Activated T-cell treated with anti-CD3 and anti-CD28 coated beads for 48 hours (primary cell): ENCODE results near the gene SUPT3H.

ENCODE experiments used
- DNase-seq: peaks from one replicate; pipeline ENCODE4 v3.0.0-alpha.2; 2020; ENCODE audit warnings: low read depth

The SUPT3H gene

GRCh38 chr6:45388328-45388727, 10.6 kb upstream of the SUPT3H start:
- no peak for DNase-seq

GRCh38 chr6:45387236-45387635, 9.5 kb upstream of the SUPT3H start:
- DNase-seq = no peak

- no peak for DNase-seq
Observed at GRCh38 chr6:45386501-45386900, 8.8 kb upstream of the SUPT3H start.

- DNase-seq = no peak
Observed at GRCh38 chr6:45382391-45382790, 4.7 kb upstream of the SUPT3H start.

- DNase-seq = no peak
Observed at GRCh38 chr6:45378334-45378926, 696 bp upstream of the SUPT3H start.

- DNase-seq = no peak
Observed at GRCh38 chr6:45377043-45377553, 636 bp downstream of the SUPT3H start.

- DNase-seq = no peak
Observed at GRCh38 chr6:45376310-45377042, 1.3 kb downstream of the SUPT3H start.

GRCh38 chr6:45375449-45375848, 2.3 kb downstream of the SUPT3H start:
- DNase-seq = no peak

- no peak for DNase-seq
Observed at GRCh38 chr6:45371924-45372573, 5.7 kb downstream of the SUPT3H start.

- DNase-seq = no peak
Observed at GRCh38 chr6:45369870-45370269, 7.9 kb downstream of the SUPT3H start.

- DNase-seq = no peak
Observed at GRCh38 chr6:45367999-45368398, 9.7 kb downstream of the SUPT3H start.

- DNase-seq = no peak
Observed at GRCh38 chr6:45366534-45366933, 11.2 kb downstream of the SUPT3H start.

GRCh38 chr6:45365036-45365435, 12.7 kb downstream of the SUPT3H start:
- no peak for DNase-seq

GRCh38 chr6:45364466-45364865, 13.3 kb downstream of the SUPT3H start:
- no peak for DNase-seq

GRCh38 chr6:45353654-45354053, 24.1 kb downstream of the SUPT3H start:
- no peak for DNase-seq

GRCh38 chr6:45351667-45352066, 26.1 kb downstream of the SUPT3H start:
- no peak for DNase-seq

GRCh38 chr6:45351076-45351475, 26.7 kb downstream of the SUPT3H start:
- DNase-seq = no peak

- no peak for DNase-seq
Observed at GRCh38 chr6:45350186-45350710, 27.5 kb downstream of the SUPT3H start.

- DNase-seq = no peak
Observed at GRCh38 chr6:45344900-45345299, 32.8 kb downstream of the SUPT3H start.

GRCh38 chr6:45328523-45328922, 49.2 kb downstream of the SUPT3H start:
- no peak for DNase-seq

- DNase-seq = no peak
Observed at GRCh38 chr6:45327956-45328522, 49.7 kb downstream of the SUPT3H start, which contains the start of gene RUNX2. RUNX2 (plus strand) TSS chr6:45328330; CDS start chr6:45328727, 397 bp downstream.

- no peak for DNase-seq
Observed at GRCh38 chr6:45326698-45327417, 50.9 kb downstream of the SUPT3H start.
